Tibial nerve (tissue), 4 donors: ENCODE data around the gene BCHE.

Source experiments
- EP300 ChIP-seq, 2 donors: sonication (generic); formaldehyde crosslinking; IDR thresholded peaks; one replicate each; pipeline ENCODE4 v1.6.1; 2017; ENCODE audit warnings: antibody characterized with exemption in 2 of 2, mild to moderate bottlenecking in 1 of 2
- POLR2A ChIP-seq, 2 donors: fragments of 450-650 bp; IDR thresholded peaks; one replicate each; pipeline ENCODE4 v1.6.1; 2017; ENCODE audit warnings: antibody characterized with exemption in 2 of 2, mild to moderate bottlenecking in 2 of 2, moderate library complexity in 2 of 2
- TF ChIP-seq, protein P1 (sequence below), 5 experiments: fragments of 200-600 bp in 3 of 5; fragments of 450-650 bp in 2 of 5; sonication (generic) in 3 of 5; IDR thresholded peaks; one replicate each; pipeline ENCODE4 v1.5.1; 2016 to 2019; ENCODE audit warnings: antibody characterized with exemption in 5 of 5, mild to moderate bottlenecking in 3 of 5, moderate library complexity in 2 of 5

DNA sequence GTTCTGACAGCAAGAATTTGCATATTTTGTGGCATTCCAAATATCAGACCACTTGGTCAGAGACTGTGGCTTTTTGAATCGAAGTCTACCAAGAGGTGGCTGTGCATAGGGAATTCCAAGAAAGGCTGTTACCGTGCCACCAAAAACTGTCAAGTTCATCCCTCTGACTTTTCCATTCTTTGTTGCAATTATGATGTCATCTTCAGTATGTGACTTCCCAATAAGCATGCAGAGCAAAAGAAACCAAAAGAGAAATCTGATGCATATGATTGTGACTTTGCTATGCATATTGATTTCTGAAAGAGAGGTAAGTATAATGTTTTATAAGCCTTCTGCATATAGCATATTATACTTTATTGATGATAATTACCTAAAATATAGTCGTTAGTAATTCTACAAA is 6.5 kb downstream of the BCHE start:
- TF ChIP-seq, protein P1, sequence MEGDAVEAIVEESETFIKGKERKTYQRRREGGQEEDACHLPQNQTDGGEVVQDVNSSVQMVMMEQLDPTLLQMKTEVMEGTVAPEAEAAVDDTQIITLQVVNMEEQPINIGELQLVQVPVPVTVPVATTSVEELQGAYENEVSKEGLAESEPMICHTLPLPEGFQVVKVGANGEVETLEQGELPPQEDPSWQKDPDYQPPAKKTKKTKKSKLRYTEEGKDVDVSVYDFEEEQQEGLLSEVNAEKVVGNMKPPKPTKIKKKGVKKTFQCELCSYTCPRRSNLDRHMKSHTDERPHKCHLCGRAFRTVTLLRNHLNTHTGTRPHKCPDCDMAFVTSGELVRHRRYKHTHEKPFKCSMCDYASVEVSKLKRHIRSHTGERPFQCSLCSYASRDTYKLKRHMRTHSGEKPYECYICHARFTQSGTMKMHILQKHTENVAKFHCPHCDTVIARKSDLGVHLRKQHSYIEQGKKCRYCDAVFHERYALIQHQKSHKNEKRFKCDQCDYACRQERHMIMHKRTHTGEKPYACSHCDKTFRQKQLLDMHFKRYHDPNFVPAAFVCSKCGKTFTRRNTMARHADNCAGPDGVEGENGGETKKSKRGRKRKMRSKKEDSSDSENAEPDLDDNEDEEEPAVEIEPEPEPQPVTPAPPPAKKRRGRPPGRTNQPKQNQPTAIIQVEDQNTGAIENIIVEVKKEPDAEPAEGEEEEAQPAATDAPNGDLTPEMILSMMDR (IDR thresholded peaks at IDR 0.05) = no peak
- TF ChIP-seq POLR2A (IDR thresholded peaks at IDR 0.05) = no peak
- TF ChIP-seq EP300 (IDR thresholded peaks at IDR 0.05) = no peak
